ENCODE data around the gene CBLN3.
A peak's percentile ranks its signal among the peaks of the same experiment; 100 is the strongest.

CBLN3 gene

DNA sequence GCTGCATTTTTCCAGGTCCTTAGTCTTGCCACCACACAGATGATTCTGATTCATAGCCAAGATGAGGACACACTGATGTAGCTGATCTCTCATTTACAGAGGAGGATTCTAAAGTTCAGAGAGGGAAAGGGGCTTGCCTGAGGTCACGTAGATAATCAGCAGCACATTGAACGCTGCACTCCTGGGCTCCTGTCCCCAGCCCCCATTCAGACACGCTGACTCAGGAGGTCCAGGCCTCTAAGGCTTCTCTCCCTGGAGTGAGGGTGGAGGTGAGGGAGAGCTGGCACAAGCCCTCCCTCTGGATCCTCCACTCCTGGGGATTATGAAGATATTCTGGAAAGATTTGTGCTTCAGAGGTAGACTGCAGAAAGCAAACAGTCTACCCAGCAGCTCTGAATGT lies 51.1 kb downstream of the CBLN3 start:
- Histone ChIP-seq H3K9ac (no peak overlapping the region), H3K4me2 (no peak overlapping the region), H3K36me3 (peaks cover 59% of the 10 kb centered on the region), H3K4me3 (no peak overlapping the region), H3K9me3 (no peaks in the 10 kb centered on the region), H3K27me3 (no peaks in the 10 kb centered on the region), H3K4me1 (peaks cover 43% of the 10 kb centered on the region), H3K27ac (no peak overlapping the region), H4K20me1 (no peaks in the 10 kb centered on the region; the same call in 1 of the 2 replicates)
- TF ChIP-seq Cebpa-rat (IDR thresholded peaks at IDR 0.05) = no peak

DNA sequence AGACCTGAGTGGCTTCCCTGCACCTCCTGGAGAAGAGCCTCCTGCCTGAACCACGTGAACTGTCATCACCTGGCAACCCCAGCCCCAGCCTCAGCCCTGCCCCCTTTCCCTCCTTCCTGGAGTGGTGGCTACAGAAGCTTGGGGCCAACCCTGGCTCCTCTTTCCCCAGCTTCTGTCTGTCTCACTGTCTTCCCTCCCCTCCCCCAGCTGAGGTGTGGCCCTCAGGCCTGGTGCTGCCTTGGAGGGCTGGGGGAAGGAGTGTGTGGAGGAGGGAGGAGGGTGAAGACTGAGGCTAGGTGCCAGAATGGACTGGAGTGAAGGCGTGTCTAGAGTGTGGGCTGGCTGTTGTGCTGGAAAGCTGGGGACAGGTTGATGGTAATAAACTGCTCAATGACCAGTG lies 51.8 kb downstream of the CBLN3 start:
- peaks cover 4% of the 10 kb centered on the region; the same call in 1 of the 2 replicates for H3K9me3 ChIP-seq
- no peaks in the 10 kb centered on the region; the same call in 1 of the 2 replicates for H4K20me1 ChIP-seq
- peak overlapping the region; percentile 79 for H3K4me2 ChIP-seq
- no peaks in the 10 kb centered on the region for H3K27me3 ChIP-seq
- H3K4me1 ChIP-seq = peaks cover 43% of the 10 kb centered on the region
- no peak for TF ChIP-seq Cebpa-rat (IDR thresholded peaks at IDR 0.05)
- no peak overlapping the region for H3K9ac ChIP-seq
- peaks cover 65% of the 10 kb centered on the region for H3K36me3 ChIP-seq
- H3K4me3 ChIP-seq = no peak overlapping the region
- H3K27ac ChIP-seq = no peak overlapping the region

DNA sequence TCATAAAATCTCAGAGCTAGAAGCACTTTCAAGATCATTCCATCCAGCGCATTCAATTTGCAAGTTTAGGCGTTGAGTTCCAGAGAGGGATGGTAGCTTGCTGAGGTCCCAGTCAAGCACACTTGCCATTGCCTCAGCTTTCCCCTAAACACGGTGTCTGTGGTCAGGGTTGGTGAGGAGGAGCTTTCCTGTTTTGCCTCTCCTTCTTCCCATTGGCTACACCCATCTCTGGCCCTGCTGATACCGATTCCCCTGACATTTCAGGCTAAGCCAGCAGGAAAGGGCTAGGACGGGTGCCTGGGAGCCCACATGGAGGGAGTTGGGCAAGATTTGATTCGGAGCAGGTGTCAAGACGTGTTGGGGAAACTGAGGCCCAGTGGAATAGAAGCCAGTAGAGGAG lies 52.3 kb downstream of the CBLN3 start:
- H3K27me3 ChIP-seq = no peaks in the 10 kb centered on the region
- H3K4me2 ChIP-seq = peak overlapping the region; percentile 79

More for the DNA sequence above, 52.3 kb downstream of the CBLN3 start:
- peaks cover 47% of the 10 kb centered on the region for H3K4me1 ChIP-seq
- H3K27ac ChIP-seq = peak overlapping the region; percentile 28; the same call in 1 of the 2 replicates
- peaks cover 6% of the 10 kb centered on the region; the same call in 1 of the 2 replicates for H3K9me3 ChIP-seq
- peak overlapping the region; percentile 4; the same call in 1 of the 2 replicates for H3K9ac ChIP-seq
- peaks cover 71% of the 10 kb centered on the region for H3K36me3 ChIP-seq
- no peak for TF ChIP-seq Cebpa-rat (IDR thresholded peaks at IDR 0.05)
- no peaks in the 10 kb centered on the region; the same call in 1 of the 2 replicates for H4K20me1 ChIP-seq
- H3K4me3 ChIP-seq = no peak overlapping the region

Measured in BLaER1 (cell line).